Keratinocyte (primary cell): Measurements from ENCODE around the gene ERCC6.

ENCODE experiments used
- CTCF ChIP-seq, 3 experiments: IDR thresholded peaks in 1 of 3; conservative IDR thresholded peaks in 1 of 3; optimal IDR thresholded peaks in 1 of 3; 2 replicates in 2 of 3; 3 replicates in 1 of 3; pipeline versions ENCODE3 to v1.5.1; 2011; ENCODE audit warnings: low read length in 3 of 3, mild to moderate bottlenecking in 3 of 3, moderate library complexity in 2 of 3, control low read depth in 1 of 3, inconsistent platforms in 1 of 3; ENCODE audit not compliant: insufficient read depth in 2 of 3; ENCODE audit errors: extremely low read depth in 1 of 3
- EZH2 ChIP-seq: IDR thresholded peaks from one replicate; pipeline ENCODE4 v1.6.1; 2012; ENCODE audit warnings: inconsistent platforms, mild to moderate bottlenecking, low read length, moderate library complexity

- TF ChIP-seq CTCF (optimal IDR thresholded peaks at IDR 0.05 in 1 of 3, IDR thresholded peaks at IDR 0.05 in 1 of 3, conservative IDR thresholded peaks at IDR 0.05 in 1 of 3; ENCODE audit: extremely low read depth in 1 of 3, insufficient read depth in 2 of 3, low read length in 3 of 3), result no peak
- TF ChIP-seq EZH2, result no peak
These were observed 18.7 kb downstream of the ERCC6 start for GRCh38 chr10:49520122-49520775.
